Measurements from ENCODE around the gene NRXN2. TPM values are rescaled to one million over a fixed set of nuclear protein-coding genes. Genes with fewer than 3 reads are reported as not detected.

The NRXN2 gene
- total RNA-seq, 4 donors from 2014 or later = 1.6 to 4.2 (median 3.0) TPM

- no peak overlapping the region for H3K4me3 ChIP-seq
- H3K27me3 ChIP-seq = no peaks in the 10 kb centered on the region
- no peaks in the 10 kb centered on the region for H3K36me3 ChIP-seq
- no peak overlapping the region for H3K27ac ChIP-seq
- TF ChIP-seq CTCF (IDR thresholded peaks at IDR 0.05) (no peak), POLR2A (IDR thresholded peaks at IDR 0.05) (no peak)
- H3K9me3 ChIP-seq = no peaks in the 10 kb centered on the region
- H3K4me1 ChIP-seq = no peaks in the 10 kb centered on the region
- DNase-seq = no peak
Observed at GRCh38 chr11:64684357-64684756, 38.6 kb downstream of the NRXN2 start.

- Histone ChIP-seq H3K4me3 (no peak overlapping the region), H3K27me3 (no peaks in the 10 kb centered on the region), H3K4me1 (no peaks in the 10 kb centered on the region), H3K36me3 (no peaks in the 10 kb centered on the region), H3K9me3 (no peaks in the 10 kb centered on the region), H3K27ac (no peak overlapping the region)
- no peak for DNase-seq
- TF ChIP-seq POLR2A (IDR thresholded peaks at IDR 0.05) = no peak
- TF ChIP-seq CTCF (IDR thresholded peaks at IDR 0.05) = no peak
Observed at GRCh38 chr11:64681171-64681570, 41.8 kb downstream of the NRXN2 start.

GRCh38 chr11:64679846-64680245, 43.2 kb downstream of the NRXN2 start:
- no peaks in the 10 kb centered on the region for H3K9me3 ChIP-seq
- H3K36me3 ChIP-seq = no peaks in the 10 kb centered on the region
- H3K27me3 ChIP-seq = peaks cover 0 to 3% of the 10 kb centered on the region in 2 donors
- no peak overlapping the region for H3K27ac ChIP-seq
- no peak for TF ChIP-seq POLR2A (IDR thresholded peaks at IDR 0.05)
- no peak for DNase-seq
- no peak overlapping the region for H3K4me3 ChIP-seq
- H3K4me1 ChIP-seq = peaks cover 0 to 10% (median 0%) of the 10 kb centered on the region in 4 donors

GRCh38 chr11:64677441-64678023, 45.5 kb downstream of the NRXN2 start:
- no peaks in the 10 kb centered on the region for H3K36me3 ChIP-seq
- H3K27ac ChIP-seq = no peak overlapping the region
- no peak for DNase-seq
- H3K9me3 ChIP-seq = no peaks in the 10 kb centered on the region
- peaks cover 0 to 3% of the 10 kb centered on the region in 2 donors for H3K27me3 ChIP-seq
- TF ChIP-seq POLR2A (IDR thresholded peaks at IDR 0.05) (no peak), CTCF (IDR thresholded peaks at IDR 0.05) (no peak)
- H3K4me3 ChIP-seq = no peak overlapping the region
- peaks cover 0 to 10% (median 0%) of the 10 kb centered on the region in 4 donors for H3K4me1 ChIP-seq

- Histone ChIP-seq H3K36me3 (no peaks in the 10 kb centered on the region), H3K27me3 (peaks cover 0 to 3% of the 10 kb centered on the region in 2 donors), H3K27ac (no peak overlapping the region), H3K4me3 (no peak overlapping the region), H3K4me1 (peaks cover 0 to 10% (median 0%) of the 10 kb centered on the region in 4 donors), H3K9me3 (no peaks in the 10 kb centered on the region)
- TF ChIP-seq CTCF (IDR thresholded peaks at IDR 0.05) (no peak), POLR2A (IDR thresholded peaks at IDR 0.05) (no peak)
- DNase-seq = no peak
Observed at GRCh38 chr11:64676261-64676615, 46.8 kb downstream of the NRXN2 start.

- Histone ChIP-seq H3K4me3 (no peak overlapping the region), H3K9me3 (no peaks in the 10 kb centered on the region), H3K27me3 (peaks cover 0 to 3% of the 10 kb centered on the region in 2 donors), H3K27ac (no peak overlapping the region), H3K36me3 (no peaks in the 10 kb centered on the region), H3K4me1 (peaks cover 0 to 10% (median 0%) of the 10 kb centered on the region in 4 donors)
- TF ChIP-seq POLR2A (IDR thresholded peaks at IDR 0.05) = no peak
- no peak for TF ChIP-seq CTCF (IDR thresholded peaks at IDR 0.05)
- DNase-seq = no peak
Observed at GRCh38 chr11:64675450-64676260, 47.3 kb downstream of the NRXN2 start.
